Hematopoietic multipotent progenitor cell (in vitro differentiated cells): Measurements from ENCODE around the gene TXNL4B. TPM values are rescaled to one million over a fixed set of nuclear protein-coding genes. Genes with fewer than 3 reads are reported as not detected.
A peak's percentile ranks its signal among the peaks of the same experiment; 100 is the strongest.

Experiments
- DNase-seq, 3 donors: peaks; one replicate each; pipeline ENCODE4 v3.0.0-alpha.2; 2011 to 2015; ENCODE audit warnings: low read depth in 2 of 3, low spot score in 2 of 3
- total RNA-seq: library from RNA; depleted of rRNA; stranded (reverse); fragments of >200 nt; gene quantifications from one replicate; pipeline ENCODE4 v1.2.3, GENCODE V29; 2012

TXNL4B gene
- total RNA-seq, 1 donor, result 6.2 TPM

DNA sequence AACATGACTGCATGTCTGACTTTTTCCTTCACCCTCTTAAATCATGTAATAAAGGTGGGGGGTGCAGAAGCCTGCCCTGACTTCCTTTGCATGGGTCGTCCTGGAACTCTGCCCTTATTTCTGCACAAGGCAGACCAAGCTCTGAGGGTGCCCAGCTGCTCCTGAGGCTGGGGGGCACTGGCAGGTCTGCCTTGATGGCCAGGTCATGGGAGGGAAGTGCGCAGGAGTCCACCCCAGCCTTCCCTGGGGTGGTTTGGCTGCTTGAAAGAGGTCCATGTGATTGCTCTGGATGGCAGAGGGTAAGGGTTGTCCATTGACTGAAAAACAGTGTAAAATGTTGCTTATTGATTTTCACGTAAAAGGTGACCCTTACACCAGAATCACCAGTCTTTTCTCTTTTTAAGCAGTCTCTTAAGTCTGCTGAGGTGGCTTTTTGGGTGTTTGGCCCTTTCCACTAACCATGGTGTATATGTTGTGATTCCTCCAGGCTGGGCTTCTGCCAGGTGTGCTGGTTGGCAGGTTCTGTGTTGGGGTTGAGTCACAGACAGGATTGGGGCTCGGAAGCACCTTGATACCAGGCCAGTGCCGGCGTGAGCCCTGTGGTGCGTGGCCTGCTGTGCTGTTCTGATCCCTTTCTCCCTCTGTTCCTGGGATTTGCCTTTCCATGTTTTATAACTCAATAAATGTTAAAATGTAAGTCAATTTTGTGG is 19.6 kb upstream of the TXNL4B start:
- DNase-seq, result no peak

DNA sequence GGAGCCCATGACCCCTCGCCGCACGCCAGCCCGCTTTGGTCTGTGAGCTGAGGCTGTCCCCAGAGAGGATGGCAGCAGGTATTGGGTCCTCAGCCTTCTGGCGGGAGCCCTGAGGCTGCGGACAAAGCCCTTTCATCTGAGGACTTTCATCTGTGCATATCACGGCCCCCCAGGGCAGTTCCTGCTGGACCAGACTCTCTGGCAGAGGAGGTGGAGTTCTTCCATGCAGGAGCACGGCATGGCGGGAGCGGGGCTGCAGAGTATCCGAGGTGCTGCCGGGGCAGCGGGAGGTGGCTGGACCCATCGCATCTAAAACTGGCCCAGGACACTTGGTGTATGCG is 19.0 kb upstream of the TXNL4B start:
- DNase-seq, result no peak

DNA sequence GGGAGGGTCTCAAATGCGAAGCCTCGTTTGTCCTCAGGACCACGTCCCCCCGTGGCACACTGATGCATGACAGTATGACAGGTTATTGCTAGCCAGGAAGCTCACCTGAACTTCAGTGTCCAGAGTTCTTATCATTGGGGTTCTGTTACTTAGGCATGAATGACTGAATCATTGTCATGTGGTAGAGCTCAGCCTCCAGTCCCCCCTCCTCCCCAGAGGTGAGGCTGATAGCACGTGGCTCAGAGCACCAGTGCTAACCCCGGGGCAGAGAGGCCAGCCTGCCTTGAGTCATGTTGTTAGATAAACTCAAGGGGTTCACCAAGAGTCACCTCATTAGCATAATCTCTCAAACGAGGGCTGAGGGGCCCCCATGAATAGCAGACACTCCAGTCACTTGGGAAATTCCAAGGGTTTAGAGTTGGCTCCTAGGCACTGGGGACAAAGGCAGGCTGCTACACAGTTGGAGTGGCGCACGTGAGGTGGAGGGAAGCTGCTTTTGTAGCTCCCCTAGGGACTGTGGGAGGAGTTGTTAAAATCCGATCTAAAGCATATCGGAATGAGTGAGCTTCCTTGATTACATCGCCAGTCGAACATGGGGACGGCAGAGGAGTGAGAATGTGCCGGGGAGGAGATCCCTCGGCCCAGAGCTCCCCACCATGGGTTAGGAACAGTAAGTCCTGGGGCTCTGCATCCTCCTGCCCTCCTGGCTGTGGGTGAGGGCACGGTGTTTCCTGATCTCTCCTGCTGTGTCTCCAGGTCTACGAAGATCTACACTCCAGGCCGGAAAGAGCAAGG is 18.4 kb upstream of the TXNL4B start:
- DNase-seq, result no peak

DNA sequence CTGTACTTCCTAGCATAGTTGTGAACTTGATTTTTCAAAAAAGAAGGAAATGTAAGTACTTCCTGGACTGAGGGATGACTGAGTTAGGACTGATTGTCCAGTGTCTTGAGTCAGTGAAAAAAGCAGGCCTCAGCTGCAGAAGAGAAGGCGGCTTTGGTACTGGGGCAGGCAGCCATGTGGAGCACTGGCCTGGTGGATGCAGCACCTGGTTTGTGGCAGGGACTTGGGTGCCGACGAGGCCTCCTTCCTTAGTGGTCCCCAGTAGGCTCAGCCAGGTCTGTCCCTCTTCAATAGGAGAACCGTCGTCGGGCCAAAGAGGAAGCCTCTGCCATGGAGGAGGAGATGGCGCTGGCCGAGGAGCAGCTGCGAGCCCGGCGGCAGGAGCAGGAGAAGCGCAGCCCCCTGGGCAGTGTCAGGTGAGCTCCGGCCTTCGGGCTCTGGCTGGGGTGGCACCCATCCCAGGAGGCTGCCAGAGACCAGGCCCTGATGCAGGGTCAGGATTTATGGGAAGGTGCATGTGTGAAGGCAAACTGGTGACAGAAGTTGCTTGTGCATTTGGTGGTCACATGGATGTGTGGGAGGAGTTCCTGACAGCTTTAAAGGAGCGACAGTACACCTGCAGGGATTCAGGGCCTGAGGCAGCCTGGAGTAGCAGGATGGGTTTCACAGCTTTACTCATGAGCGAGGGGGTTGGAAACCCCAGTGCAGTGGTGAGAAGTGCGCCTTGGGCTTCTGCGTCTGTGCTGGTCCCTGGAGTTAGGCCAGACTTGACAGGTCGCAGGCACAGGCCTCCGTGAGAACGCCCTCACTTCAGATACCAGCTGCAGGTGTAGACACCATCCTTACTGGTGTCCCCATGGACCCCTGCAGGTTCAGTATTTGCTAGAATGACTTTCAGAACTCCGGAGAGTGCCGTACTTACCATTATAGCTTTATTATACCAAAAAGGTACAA is 17.5 kb upstream of the TXNL4B start:
- no peak for DNase-seq

DNA sequence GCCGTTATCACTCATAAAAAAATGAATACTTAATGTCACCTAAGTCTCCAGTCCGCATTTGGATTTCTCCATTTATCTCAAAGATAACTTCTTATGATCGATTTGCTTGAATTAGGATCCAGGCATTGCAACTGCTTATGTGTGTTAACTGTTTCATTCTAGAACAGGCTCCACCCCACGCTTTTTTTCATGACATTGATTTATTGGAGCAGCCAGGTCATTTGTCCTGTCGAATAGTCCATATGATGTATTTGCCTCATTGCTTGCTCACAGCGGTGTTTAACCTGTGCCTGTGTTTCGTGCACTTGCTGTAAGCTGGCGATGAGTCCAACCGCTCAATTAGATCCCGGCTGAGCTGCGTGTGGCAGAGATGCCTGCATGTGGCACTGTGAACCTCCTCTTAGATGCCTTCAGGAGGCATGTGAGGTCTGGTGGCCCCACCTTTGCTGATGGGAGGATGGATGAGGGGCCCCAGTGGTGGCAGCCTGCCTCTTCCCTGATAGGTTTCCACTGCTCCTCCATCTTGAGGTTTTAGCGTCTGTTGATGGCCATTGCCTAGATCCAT is 16.6 kb upstream of the TXNL4B start:
- DNase-seq, result no peak

DNA sequence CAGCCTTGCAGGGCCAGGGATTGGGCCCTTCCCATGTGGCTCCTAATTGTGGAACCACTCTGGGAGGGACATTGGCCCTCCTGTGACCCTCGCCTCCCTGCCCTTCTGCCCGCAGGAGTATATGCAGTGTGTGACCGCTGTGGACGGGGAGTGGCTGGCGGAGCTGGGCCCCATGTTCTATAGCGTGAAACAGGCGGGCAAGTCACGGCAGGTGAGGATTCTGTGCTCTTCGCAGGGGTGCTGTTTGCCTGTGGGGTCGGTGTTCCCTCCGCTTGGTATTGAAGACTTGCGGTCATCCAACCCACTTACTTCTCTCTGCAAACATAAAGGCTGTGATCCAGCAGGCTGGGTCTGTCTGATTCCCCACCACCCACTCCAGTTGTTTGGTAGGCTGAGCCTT is 15.9 kb upstream of the TXNL4B start:
- DNase-seq, result no peak

DNA sequence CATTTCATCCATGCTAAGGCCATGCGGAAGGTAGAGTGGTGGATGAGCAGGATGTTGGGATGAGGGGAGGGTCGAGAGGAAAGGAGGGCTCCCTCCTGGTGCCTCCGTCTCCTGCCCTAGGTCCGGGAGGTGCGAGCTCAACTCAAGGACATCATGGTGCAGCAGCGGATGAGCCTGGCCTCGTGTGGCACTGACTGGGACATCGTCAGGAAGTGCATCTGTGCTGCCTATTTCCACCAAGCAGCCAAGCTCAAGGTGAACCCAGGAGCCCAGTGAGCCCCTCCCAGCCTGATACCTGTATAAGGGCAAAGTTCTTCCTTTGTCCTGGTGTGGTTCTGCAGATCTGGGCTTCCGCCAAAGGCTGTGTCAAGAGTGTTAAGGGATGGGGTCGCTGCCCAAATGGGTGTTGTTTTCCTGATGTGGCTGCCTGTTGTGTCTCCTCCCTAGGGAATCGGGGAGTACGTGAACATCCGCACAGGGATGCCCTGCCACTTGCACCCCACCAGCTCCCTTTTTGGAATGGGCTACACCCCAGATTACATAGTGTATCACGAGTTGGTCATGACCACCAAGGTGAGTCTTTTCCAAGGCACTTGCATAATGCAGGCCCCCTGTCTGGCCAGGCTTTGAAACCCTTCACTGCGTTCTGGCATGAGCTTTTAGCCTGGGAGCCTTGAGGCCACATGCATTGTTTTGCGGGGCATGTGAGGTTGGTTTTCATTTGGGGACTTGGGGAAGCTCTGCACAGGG is 15.1 kb upstream of the TXNL4B start:
- no peak for DNase-seq

DNA sequence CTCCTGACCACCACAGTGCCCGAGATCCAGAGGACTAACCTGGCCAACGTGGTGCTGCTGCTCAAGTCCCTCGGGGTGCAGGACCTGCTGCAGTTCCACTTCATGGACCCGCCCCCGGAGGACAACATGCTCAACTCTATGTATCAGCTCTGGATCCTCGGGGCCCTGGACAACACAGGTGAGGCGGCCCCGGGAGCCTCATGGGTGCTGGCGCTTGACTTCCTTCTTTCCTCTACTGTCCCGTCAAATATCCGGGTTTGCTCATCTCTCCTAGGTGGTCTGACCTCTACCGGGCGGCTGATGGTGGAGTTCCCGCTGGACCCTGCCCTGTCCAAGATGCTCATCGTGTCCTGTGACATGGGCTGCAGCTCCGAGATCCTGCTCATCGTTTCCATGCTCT is 14.0 kb upstream of the TXNL4B start:
- no peak for DNase-seq

DNA sequence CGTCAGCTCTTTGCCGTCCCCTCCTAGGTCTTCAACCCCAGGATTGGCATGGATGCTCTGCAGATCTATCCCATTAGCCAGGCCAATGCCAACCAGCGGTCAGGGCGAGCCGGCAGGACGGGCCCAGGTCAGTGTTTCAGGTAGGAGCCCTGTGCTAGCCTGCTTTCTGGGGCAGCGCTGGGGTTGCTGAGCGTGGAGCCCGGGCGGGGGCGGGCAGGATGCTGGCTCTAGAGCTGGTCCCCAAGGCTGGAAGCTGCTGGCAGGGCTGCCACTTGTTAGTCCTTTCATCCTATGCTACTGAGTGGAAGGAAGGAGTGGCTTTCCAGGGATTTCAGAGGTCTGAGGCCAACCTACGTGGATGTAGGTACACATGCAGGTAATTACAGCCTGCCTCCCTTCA is 12.6 kb upstream of the TXNL4B start:
- DNase-seq, result no peak

DNA sequence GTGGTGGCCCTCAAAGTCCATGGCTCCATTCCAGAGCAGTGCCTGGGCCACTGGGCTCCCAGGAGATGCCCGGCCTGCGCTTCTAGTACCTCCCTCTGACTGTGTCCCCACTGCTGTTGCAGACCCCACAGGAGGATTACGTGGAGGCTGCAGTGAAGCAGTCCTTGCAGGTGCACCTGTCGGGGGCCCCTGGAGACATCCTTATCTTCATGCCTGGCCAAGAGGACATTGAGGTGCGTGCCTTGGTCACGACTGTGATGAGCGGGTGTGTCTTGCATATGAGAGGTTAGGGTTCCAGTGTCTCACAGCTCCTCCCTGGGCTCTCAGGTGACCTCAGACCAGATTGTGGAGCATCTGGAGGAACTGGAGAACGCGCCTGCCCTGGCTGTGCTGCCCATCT is 11.5 kb upstream of the TXNL4B start:
- DNase-seq, result no peak

DNA sequence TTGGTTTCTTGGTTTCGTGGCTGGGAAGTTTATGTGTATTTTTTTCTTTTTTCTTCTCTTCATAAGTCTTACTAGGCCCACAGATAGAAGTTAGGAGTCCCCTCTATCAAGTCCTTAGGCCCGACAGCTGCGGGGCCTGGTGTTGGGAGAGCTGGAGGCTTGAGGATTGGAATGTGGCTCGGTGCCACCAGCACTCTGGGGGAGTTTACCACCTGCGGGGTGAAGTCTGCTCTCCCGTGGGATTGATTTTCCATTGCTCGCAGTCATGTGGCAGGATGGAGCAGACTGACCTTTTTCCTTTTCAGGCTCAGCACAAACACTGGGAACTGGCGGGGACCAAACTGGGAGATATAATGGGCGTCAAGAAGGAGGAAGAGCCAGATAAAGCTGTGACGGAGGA is 7.8 kb upstream of the TXNL4B start:
- DNase-seq, result no peak

DNA sequence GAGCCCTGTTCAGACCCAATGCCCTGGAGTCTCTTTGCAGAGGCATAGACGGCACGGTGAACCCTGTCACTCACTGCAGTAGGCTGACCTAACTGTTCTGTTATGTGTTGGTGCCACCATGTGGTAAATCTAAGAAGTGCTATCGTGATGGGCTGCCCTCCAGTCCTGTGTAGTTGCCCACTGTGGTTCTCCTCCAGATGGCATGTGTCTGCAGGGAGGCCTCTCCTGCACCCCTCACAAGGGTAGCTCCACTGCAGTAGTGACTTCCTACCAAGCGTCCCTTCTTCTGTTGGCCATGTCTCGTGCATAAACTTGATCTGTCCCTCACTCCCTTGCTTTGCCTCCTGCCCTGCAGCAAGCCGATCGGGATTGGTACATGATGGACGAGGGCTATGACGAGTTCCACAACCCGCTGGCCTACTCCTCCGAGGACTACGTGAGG is 6.0 kb upstream of the TXNL4B start:
- DNase-seq, result peak in 2 of 3 donors; percentile 59 to 77

DNA sequence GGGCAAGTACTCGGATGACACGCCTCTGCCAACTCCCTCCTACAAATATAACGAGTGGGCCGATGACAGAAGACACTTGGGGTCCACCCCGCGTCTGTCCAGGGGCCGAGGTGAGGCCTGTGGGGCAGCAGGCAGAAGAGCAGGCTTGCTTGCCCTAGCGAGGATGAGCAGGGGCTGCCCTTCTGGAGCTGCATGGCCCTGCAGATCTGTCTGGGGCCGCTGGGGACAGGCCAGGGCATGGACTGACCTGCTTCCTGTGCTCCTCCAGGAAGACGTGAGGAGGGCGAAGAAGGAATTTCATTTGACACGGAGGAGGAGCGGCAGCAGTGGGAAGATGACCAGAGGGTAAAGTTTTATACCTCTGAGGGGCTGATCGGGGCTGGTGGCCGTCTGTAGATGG is 5.5 kb upstream of the TXNL4B start:
- no peak for DNase-seq

DNA sequence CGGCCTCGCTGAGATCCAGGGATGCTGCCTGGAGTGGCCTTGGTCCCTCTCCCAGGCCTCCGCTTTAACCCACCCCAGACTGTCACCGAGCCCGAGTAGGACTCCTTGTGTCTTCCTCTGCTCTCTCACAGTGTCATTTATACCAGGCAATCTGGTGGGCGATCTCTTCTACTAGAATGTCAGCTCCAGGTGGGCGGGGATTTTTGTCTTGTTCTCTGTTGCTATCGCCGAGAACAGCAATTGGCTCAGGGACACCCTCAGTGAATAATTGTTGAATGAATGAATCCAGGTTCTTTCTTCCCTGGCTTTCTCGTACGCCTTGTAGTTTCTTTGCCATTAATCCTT is 818 bp upstream of the TXNL4B start:
- peak in 1 of 3 donors; percentile 14 for DNase-seq

DNA sequence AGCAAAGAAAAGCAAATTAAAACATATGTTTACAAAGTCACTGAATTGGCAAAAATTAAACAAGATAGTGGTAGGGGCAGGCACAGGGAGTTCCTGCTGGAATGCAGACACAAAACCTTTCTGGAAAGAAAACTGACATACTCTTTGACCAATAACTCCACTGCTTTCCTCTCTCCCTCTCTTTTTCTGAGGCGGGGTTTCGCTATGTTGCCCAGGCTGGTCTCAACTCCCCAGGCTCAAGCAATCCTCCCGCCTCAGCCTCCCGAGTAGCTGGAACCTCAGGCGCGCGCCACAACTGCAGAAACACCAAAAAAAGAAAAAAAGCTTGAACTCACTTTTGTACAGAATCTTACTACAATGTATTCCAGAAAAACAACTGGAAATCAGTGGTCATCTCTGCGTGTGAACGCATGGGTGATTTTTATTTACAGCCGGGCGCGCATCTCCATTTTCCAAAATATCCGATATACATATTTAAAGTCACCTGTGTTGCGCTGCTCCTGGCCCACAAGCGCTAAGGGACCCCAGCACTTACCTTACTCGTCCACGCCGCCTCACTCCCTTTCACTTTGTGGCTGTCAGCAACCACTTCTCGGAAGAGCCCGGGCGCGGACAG is 480 bp downstream of the TXNL4B start:
- peak in 2 of 3 donors; percentile 3 to 13 for DNase-seq

DNA sequence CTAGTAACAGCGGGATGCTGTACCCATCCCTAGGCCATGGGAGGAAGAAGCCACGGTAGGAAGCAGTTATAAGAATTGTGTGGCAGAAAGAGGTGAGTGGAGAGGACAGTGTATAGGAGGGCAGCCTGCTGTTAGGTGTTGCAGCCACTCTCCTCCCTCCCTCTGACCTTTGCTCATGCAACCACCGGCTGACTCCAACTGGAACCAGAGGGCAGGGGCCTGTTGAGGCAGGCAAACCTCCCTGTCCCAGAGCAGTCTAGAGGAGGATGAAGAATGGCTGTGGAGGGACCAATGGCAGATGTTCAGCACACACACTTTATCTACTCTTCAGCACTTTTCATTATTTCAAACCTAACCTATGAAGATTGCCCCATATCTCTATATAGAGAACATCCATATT is 2.2 kb downstream of the TXNL4B start:
- DNase-seq, result no peak

DNA sequence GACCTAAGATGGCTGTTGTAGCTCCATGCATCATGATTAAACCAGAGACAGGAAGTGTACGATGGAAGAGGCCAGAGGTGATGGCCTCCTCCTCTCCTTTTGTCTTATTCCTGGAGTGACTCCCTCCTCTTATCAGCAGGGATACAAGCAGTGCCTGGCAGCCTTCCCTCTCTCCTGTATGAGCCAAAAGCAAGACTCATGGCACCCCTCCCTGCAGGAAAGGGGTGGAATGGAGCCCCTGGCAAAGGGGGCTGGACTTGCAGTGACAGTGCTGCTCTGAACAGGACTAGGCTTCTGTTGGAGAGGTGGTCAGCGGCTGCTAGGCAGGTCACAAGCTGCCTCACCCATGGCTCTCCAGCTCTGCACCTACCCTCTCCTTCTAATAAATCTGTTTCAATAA is 8.4 kb downstream of the TXNL4B start:
- DNase-seq, result no peak

DNA sequence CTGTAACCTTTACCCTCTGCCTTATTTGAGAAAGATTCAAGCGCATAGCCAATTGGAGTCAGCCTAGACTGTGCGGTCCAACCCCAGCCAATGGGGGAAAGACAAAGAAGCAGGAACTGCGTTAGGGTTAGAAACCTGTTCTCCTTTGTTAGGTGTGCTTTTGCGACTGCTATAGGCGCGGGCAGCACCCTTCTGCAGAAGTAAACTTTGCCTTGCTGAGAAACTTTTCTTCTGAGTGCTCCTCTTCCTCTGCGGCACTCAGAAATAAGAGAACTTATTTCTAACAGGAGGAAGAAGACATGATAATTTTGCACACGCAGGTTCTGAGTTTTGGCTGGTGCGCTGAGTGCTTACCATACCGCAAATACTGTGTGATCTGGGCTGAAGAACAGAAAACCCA is 9.0 kb downstream of the TXNL4B start:
- DNase-seq, result no peak

DNA sequence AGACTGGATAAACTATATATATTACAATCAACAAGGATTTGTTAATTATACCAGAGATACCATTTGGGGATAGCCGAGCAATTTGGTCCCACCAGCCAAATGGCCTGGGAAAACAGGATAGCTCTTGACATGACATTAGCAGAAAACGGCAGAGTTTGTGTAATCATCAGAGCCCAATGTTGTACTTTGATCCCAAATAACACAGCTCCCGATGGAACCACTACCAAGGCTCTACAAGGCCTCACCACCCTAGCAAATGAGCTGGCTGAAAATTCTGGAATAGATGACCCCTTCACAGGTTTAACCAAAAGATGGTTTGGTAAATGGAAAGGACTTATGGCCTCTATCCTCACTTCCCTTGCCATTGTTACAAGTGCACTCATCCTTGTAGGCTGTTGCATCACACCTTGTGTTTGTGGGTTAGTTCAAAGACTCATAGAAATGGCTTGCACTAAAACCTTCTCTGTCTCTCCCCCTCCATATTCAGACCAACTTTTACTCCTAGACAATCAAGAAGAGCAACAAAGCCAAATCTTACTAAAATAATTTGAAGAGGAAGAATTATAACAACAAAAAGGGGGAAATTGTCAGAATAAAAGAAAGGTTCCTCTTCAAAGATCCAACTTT is 9.5 kb downstream of the TXNL4B start:
- no peak for DNase-seq
